GM12874 (cell line): ENCODE measurements around the gene ADAM10.

Experiments used
- CTCF ChIP-seq: IDR thresholded peaks from 2 replicates; pipeline ENCODE4 v1.5.1; 2011; ENCODE audit warnings: low read depth, mild to moderate bottlenecking, control low read depth, low read length, moderate library complexity; ENCODE audit not compliant: insufficient read depth

ADAM10 gene

GRCh38 chr15:58629625-58630024 is 119.9 kb downstream of the ADAM10 start:
- no peak for TF ChIP-seq CTCF

- TF ChIP-seq CTCF = no peak
These were observed 121.1 kb downstream of the ADAM10 start for GRCh38 chr15:58628206-58628947.

- no peak for TF ChIP-seq CTCF
These were observed 121.8 kb downstream of the ADAM10 start for GRCh38 chr15:58627701-58628100.

- TF ChIP-seq CTCF = no peak
These were observed 122.5 kb downstream of the ADAM10 start for GRCh38 chr15:58627046-58627445.

- TF ChIP-seq CTCF = no peak
These were observed 123.1 kb downstream of the ADAM10 start for GRCh38 chr15:58626378-58626777.

GRCh38 chr15:58622877-58623276 is 126.6 kb downstream of the ADAM10 start:
- no peak for TF ChIP-seq CTCF

- no peak for TF ChIP-seq CTCF
These were observed 133.3 kb downstream of the ADAM10 start for GRCh38 chr15:58616171-58616570.
